ENCODE data around the gene PAFAH1B1.
"Not testable (repeated sequence)": the region's sequence is repeated elsewhere in the genome, so short reads cannot be mapped to it uniquely, and the experiment has no call there.

Gene PAFAH1B1

DNA sequence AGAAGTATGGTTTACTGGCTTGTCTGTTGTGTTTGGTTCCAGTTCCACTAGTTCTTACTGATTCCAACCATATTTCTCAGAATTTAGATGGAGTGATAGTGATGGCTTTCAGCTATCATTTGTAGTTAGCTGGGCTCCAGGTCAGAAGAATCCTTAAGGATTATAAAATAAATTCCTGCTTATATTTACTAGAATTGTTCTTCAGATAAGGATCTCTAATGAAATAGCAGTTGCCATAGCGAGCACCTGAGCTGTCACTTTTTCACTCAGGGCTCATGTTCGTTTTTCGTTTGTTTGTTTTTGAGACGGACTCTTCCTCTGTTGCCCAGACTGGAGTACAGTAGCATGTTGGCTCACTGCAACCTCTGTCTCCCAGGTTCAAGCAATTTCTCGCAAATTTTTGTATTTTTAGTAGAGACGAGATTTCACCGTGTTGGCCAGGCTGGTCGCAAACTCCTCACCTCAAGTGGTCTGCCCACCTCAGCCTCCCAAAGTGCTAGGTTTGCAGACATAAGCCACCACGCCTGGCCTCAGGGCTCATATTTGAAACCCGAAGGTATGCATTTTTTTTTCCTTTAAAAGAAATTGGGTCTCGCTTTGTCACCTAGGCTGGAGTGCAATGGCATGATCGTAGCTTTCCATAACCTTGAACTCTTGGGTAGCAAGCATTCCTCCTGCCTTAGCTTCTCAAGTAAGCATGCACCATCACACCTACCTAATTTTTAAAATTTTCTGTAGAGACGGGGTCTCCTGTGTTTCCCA lies 42.9 kb downstream of the PAFAH1B1 start:
- no peak for DNase-seq

DNA sequence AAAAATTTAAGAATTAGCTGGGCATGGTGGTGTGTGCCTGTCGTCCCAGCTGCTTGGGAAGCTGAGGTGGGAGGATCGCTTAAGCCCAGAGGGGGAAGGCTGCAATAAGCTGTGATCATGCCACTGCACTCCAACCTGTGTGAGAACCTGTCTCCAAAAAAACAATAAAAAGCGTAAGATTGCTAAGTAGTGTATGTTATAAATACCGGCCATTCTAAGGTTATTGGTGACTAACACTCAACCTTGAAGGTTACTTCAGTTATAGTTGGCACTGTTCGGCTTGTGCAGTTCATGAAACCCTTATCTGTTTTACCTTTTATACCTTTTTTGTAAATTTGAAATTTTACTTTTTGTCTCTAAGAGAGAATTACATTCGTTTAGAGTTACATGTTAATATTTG lies 44.0 kb downstream of the PAFAH1B1 start:
- DNase-seq, result no peak

DNA sequence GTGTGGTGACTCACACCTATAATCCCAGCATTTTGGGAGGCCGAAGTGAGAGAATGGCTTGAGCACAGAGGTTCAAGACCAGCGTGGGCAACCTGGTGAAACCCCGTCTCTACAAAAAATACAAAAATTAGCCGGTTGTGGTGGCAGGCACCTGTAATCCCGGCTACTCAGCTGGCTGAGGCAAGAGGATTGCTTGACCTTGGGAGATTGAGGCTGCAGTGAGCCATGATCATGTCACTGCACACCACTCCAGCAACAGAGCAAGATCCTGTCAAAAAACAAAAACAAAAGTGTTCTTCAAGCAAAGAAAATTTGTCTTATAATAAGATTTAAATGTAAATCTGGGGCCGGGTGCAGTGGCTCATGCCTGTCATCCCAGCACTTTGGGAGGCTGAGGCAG lies 51.5 kb downstream of the PAFAH1B1 start:
- no peak for DNase-seq

DNA sequence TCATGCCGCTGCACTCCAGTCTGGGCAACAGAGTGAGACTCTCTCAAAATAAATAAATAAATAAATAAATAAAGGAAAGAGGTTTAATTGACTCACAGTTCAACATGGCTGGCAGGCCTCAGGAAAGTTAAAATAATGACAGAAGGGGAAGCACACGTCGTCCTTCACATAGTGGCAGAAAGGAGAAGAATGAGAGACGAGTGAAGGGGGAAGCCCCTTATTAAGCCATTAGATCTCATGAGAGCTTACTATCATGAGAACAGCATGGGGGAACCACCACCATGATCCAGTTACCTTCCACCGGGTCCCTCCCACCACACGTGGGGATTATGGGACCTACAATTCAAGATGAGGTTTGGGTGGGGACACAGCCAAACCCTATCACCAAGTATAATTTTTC lies 54.5 kb downstream of the PAFAH1B1 start:
- DNase-seq, result no peak

DNA sequence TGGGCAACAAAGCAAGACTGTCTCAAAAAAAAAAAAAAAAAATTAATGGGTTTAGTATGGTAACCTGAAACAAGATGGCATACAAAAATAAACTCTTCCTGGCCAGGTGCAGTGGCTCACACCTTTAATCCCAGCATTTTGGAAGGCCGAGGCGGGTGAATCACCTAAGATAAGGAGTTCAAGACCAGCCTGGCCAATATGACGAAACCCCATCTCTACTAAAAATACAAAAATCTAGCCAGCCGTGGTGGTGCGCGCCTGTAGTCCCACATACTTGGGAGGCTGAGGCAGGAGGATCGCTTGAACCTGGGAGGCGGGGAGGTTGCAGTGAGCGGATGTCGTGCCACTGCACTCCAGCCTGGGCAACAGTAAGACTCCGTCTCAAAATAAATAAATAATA lies 55.7 kb downstream of the PAFAH1B1 start:
- no peak for DNase-seq

DNA sequence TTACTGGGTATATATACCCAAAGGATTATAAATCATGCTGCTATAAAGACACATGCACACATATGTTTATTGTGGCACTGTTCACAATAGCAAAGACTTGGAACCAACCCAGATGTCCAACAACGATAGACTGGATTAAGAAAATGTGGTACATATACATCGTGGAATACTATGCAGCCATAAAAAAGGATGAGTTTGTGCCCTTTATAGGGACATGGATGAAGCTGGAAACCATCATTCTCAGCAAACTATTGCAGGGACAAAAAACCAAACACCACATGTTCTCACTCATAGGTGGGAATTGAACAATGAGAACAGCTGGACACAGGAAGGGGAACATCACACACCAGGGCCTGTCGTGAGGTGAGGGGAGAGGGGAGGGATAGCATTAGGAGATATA lies 59.5 kb downstream of the PAFAH1B1 start:
- not testable (repeated sequence) for DNase-seq

DNA sequence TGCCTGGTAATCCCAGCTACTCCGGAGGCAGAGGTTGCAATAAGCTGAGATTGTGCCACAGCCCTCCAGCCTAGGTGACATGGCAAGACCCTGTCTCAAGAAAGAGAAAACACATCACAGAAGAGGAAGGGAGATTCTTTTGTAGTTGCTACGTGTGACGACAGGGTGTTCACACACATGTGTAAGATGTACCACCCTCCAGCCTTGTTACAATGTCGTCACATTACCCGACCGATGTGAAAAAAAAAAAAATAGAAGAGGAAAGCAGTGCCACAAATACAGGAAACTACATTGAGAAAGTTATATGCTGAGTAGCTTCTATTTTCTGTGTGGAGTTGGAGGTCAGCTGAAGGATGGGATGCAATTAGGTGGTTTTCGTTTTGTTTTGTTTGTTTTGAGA lies 62.1 kb downstream of the PAFAH1B1 start:
- DNase-seq, result no peak

DNA sequence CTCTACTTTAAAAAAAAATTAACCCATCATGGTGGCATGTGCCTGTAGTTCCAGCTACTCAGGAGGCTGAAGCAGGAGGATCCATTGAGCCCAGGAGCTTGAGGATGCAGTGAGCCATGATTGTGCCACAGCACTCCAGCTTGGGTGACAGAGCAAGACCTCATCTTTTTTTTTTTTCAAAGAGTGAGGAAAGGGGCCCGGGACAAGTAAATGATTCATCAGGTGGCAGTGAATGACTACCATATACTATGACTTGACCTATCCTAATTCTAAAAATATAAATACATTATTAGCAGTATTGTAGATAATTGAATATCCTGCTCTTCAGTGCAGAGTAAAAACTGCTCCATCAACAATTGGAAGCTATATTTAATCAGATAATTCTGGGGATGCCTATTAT lies 62.8 kb downstream of the PAFAH1B1 start:
- no peak for DNase-seq

DNA sequence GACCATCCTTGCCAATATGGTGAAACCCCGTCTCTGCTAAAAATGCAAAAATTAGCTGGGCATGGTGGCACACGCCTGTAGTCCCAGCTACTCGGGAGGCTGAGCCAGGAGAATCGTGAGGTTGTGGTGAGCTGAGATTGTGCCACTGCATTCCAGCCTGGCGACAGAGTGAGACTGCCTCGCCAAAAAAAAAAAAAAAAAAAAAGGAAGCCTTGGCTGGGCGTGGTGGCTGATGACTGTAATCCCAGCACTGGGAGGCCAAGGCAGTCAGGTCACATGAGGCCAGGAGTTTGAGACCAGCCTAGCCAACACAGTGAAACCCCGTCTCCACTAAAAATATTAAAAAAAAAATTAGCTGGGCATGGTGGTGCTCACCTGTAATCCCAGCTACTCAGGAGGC lies 65.9 kb downstream of the PAFAH1B1 start:
- DNase-seq, result not testable (repeated sequence)

DNA sequence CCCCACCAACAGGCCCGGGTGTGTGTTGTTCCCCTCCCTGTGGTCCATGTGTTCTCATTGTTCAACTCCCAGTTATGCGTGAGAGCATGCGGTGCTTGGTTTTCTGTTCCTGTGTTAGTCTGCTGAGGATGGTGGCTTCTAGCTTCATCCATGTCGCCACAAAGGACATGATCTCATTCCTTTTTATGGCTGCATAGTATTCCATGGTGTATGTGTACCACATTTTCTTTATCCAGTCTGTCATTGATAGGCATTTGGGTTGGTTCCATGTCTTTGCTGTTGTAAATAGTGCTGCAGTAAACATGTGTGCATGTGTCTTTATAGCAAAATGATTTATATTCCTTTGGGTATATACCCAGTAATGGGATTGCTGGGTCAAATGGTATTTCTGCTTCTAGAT lies 67.0 kb downstream of the PAFAH1B1 start:
- DNase-seq, result not testable (repeated sequence)

DNA sequence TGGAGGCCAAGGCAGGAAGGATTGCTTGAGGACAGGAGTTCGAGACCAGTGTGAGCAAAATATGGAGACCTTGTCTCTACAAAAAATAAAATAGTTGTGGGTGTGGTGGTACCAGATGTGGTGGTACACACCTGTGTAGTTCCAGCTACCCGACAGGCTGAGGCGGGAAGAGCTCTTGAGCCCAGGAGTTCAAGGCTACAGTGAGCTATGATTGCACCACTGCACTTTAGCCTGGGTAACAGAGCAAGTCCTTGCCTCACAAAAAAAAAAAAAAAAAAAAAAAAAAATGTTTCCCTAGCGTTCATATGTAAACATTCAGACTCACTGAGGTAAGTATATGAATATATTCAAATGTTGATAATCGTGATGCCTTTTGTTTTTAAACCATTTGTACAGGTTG lies 78.6 kb downstream of the PAFAH1B1 start:
- no peak for DNase-seq

DNA sequence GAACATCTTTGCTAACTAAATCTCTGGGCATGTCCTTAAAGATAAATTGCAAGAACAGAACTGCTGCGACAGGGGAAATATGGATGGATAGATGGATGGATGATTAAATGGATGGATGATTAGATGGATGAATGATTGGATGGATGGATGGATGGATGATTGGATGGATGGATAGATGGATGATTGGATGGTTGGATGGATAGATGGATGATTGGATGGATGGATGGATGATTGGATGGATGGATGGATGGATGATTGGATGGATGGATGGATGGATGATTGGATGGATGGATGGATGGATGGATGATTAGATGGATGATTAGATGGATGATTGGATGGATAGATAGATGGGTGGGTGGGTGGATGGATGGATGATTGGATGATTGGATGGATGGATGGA lies 85.8 kb downstream of the PAFAH1B1 start:
- DNase-seq, result not testable (repeated sequence)

DNA sequence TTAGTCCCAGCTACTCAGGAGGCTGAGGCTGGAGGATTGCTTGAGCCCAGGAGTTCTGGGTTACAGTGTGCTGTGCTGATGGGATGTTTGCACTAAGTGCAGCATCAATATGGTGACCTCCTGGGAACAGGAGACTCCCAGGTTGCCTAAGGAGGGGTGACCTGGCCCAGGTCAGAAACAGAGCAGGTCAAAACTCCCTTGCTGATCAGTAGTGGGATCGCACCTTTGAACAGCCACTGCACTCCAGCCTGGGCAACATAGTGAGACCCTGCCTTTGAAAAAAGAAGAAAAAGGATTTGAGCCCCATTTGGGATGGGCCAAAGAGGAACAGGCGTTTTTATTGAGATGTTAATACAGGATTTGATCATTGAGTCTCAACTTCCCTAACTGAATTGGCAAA lies 87.5 kb downstream of the PAFAH1B1 start:
- DNase-seq, result no peak

DNA sequence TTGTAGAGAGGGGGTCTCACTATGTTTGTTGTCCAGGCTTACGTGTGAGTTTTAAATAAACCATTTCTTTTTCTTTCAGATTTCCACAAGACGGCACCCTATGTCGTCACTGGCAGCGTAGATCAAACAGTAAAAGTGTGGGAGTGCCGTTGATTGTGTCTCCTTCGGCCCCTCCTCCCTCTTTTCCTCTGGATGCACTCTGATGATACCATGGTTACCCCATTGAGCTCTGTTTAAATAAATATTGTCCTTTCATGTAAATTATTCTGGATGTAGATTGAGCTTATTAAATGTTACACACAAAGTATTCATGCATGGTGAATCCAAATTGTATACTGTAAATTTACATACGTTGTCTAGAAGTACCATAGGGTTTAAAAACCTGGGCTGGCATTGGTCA lies 88.2 kb downstream of the PAFAH1B1 start:
- DNase-seq, result no peak

DNA sequence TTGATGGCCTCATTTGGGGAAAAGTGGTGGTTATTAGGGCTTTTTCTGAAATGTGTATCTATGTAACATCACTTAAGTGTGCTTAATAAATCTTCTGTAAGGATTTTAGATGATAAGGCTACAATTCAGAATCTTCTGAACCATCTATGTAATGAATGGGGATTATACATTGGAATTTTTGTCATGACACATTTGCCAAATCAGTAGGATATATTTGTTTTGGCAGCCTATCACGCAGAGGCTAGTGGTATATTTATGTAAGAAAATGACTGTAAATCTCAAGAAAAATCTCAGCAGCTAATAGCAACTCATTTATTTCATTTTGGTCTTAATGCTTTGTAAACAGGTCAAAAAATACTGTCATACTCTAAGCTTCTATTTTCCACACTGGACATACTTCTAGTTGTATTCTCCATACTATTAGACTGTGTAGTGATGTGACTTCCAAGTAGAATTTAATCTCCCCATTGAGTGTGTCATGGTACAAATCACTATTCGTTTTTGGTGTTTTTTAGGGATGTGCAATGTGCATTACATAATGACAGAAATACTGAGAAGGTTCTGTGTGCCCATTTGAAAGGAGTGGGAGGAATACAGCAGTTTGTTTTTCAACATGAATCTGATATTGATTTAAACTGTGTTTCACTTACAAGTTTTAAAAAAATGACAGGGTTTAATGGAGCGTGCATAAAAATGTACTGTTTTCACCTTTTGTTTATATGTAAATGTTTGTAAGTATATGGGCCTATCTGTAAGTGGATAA lies 88.9 kb downstream of the PAFAH1B1 start:
- no peak for DNase-seq

DNA sequence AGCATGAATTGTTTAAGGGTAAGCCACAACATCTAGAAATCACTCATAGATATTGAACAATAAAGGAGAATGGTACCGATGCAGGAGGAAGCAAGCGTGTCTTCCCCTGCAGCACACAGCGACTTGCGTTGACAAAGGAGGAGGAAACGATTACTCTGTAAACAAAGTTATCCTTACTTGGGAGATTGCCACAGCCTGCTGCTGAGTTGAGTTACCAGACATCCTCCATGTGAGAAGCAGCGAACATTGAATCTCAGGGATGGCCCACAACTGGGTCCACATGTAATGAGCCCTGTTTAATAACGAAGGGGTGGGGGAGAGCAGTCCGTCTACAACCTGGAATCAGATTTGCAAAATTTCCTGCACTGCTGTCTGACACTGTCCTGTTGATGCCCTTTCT lies 90.5 kb downstream of the PAFAH1B1 start:
- no peak for DNase-seq

DNA sequence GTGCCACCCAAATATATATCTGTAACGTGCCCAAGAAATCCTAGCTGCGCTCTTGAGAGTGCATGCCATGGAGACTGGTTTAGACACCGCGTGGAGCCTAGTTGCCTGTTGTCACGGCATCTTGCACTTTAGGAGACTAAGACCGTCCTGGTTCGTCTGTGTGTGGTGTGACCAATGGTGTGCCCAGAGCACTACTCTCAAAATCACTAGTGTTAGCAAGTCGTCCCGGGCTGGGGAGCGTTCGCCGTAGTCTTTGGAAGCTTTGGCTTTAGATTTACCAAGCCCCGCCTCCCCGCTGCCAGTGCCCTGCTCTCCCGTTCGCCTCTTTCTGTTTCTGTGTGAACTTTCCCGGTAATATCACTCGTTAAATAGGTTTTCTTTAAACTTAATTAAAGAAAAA lies 91.1 kb downstream of the PAFAH1B1 start:
- DNase-seq, result no peak

DNA sequence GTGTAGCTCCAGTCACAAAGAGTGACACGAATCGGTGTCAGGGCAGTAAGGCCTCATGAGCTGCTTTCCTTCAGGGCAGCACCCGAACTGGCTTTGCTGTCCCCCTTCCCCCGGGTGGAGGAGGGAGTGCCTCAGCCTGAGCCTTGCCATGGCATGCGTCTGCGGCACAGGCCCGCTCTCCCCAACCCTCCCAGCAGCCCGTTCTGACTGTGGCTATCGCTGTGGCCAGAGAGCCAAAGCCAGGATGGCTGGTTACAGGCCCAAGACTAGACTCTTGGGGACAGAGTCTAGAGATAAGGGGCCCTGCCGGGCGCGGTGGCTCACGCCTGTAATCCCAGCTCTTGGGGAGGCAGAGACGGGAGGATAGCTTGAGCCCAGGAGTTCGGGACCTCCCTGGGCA lies 92.2 kb downstream of the PAFAH1B1 start:
- no peak for DNase-seq

DNA sequence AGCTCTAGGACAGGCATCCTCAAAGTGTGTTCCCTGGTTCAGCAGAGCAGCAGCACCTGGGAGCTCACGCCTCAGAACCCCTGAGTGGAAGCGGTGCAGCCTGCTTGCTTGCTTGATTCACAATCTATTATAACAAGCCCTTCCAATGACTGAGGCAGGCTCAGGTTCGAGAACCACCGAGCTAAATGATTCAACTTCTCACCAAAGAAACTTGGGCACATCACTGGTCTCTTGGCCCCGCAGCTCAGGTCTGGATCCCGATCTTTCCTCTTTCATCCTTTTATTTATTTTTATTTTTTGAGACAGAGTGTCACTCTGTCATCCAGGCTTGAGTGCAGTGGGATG lies 93.6 kb downstream of the PAFAH1B1 start:
- no peak for DNase-seq

DNA sequence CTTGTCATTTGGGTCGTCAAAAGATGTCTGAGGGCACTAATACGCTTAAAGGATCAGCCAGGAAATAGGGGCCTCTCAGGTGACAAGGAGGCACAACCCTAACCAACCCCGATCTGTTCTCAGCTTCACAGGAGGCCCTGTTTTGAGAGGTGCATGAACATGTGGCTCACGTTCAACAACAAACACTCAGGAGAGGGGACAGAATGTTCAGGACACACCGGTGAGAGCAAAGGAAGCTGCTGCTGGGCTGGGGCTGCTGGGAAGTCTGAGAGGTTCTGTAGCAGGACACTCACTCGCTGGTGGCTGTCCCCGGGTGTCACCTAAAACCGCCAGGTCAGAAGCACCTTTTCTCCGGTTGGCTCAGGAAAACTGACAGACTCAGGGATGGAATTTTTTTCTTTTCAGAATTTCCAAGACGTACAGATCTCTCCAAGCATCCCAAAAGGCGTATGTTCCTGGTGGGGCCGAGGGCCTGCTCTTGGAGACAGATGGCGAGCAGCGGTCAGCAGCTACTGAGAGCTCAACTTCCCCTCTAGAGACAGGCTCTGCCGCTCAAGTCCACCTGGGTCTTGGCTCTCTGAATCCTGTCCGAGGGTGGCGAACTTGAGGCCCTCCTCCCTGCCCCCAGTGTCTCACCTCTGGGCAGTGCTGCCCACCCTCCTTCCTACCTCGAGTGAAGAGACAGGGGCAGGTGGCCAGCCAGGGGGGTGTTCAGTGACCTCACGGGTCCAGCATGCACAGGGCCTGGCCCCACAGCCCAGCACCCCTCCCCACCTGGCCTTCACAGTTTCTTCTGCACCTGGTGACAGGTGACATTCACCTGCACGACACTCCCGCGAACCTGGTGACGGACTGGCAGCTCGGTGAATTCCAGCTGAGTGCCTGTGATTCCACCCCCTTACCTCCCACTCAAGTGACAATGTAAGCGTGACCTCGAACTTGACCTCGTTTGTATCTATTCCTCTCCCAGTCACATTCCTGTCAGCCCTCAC lies 95.2 kb downstream of the PAFAH1B1 start:
- peak in 1 of 2 experiments; percentile 59 for DNase-seq

DNA sequence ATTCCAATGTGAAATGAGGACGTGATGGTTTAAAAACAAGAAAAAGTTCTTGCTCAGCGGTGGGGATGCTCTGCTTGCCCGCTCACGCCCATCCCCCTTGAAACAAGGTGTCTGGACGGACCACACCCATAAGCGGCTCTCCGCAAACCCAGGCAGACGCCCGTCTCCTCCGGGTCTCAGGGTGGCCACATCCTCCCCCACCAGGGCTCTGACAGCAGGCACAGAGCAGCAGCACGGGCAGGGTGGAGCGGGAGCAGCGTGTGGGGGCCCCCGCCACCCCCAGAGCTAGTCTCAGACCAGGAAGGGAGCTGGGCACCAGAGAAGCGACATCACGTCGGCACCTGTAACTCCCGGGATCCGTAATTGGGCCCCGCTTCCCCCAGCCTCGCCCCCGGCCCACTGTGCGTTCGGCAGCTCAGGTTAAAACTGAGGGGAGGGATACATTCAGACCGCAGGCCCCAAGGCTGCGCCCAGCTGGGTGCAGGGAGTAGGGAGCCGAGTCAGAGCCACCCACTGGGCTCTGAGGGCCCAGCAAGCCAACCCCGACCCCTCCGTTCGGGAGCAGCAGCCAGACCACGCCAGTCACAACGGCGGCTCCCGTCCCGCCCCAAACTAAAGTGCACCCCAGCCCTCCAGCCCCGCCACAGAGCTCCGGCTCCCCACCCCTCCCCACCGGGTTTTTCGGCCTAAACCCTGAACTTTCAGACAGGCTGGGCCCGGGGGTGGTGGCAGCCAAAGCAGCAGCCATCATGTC lies 96.1 kb downstream of the PAFAH1B1 start:
- no peak for DNase-seq

All from NCI-H524 (cell line).